Activated CD8-positive, alpha-beta memory T cell treated with anti-CD3 and anti-CD28 coated beads for 4 hours (primary cell): ENCODE data around the gene ADAP1.
"Not testable (repeated sequence)": the region's sequence is repeated elsewhere in the genome, so short reads cannot be mapped to it uniquely, and the experiment has no call there.

Experiments
- DNase-seq, 2 donors: peaks; one replicate each; pipeline ENCODE4 v3.0.0-alpha.2; 2020; ENCODE audit warnings: low read depth in 2 of 2

Gene ADAP1

DNA sequence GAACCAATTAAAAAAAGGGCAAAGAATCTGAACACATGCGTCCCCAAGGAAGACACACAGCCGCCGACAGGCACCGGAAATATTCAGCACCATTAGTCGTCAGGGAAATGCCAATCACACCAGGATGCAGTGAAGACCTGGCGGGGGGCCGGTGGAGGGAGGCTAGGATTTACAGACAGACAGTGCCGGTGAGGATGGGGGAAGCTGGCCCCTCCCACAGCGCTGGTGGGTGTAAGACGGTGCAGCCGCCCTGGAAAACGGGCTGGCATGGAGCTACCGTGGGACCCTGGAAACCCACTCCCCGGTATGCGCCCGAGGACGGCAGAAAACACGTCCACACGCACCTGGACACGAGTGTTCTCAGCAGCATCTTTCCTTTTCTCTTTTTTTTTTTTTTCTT lies 4.8 kb upstream of the ADAP1 start:
- no peak for DNase-seq

DNA sequence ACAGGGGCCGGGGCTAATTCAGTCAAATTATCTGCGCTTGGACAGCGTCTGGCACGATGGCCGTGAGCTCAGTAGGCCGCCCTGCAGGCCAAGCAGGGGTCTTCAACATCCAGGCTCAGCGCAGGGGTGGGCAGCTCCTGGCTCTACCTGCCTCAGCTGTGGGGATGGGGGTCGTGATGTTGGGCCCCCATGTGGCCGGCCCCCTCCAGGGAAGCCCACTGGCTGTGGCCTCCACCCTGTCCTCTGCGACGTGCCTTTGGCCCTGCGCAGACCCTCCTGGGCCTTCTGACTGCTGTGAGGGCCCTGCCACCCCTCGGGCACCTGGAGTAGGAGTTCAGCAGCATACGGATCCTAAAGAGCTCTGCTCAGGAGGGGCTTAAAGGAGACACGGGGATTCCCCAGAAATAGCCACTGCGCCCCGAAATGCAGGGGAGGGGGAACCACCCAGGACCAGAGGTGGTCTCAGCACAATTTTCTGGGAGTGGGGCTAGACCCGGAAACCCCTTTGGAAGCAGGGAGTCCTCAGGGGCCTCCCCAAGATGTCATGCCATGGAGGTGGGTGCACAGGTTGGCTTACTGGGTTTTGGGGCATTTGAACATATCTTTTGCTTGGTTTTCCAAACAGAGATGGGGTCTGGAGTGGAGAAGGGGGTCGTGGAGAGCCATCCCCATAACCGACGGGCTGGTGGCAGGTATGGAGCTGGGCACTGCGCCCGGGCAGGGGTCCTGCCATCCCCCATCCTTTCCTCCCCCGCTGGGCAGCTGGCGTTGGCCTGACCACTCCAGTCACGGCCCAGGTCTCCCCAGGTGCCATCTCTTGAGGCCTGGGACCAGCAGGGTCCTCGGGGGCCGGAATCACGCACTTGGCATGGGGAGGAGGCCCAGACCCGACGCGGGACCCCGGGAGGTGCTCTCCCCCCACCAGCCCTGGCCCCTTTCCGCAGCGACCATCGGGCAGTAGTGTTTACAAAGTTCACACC lies 4.0 kb upstream of the ADAP1 start:
- DNase-seq = no peak

DNA sequence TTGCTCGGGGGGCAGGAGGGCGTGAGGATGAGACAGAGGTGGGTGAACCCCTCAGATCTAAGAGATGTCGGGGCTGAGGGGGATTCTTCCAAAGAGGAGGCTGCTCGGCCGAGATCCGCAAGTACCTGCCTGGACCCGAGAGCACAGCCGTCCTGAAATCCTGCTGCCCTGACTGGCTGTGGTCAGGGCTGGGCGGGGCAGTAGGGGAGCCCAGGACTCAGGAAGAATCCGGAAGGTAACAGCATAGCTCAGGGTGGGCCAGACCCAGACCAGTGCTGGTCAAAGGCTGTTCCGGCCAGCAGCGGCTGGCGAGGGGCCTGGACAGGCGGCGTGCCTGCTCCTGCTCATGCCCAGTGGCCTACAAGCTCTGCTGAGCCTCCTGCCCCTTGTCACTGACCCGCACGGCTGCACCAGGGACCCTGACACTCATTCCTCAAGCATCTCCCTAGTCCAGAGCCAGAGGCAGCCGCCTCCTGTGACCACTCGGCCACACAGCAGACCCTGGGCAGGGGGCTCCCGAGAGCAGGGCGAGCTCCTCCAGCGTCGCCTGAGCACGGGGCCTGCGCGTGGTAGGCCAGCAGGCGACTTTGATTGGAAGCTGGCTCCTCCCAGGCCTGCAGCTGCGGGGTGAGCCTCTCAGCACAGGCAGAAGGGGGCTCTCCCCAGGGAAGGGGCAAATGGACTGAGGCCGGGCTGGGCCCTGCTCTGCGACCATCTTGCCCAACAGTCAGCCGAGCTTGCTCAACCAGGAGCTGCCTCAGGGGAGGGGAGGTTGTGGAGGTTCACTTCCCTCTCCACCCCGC lies 3.1 kb upstream of the ADAP1 start:
- DNase-seq = no peak

DNA sequence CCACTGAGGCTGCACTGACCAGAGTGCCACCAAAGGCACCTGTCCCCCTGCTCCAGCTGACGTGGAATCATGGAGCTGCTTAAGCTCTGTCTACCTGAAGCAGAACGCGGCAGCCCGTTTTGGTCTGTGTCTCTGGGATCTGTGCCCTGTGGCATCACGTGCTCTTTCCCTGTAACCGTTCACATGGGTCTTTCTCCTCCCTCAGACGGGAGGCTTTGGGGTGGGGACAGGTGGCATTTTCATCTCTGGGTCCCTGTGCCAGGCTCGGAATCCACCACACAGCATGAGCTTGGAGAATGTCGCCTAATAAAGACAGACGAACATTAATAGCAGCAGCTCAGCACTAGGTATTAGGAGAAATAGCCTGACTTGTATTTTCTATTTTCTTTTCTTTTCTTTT lies 1.6 kb upstream of the ADAP1 start:
- DNase-seq = no peak

DNA sequence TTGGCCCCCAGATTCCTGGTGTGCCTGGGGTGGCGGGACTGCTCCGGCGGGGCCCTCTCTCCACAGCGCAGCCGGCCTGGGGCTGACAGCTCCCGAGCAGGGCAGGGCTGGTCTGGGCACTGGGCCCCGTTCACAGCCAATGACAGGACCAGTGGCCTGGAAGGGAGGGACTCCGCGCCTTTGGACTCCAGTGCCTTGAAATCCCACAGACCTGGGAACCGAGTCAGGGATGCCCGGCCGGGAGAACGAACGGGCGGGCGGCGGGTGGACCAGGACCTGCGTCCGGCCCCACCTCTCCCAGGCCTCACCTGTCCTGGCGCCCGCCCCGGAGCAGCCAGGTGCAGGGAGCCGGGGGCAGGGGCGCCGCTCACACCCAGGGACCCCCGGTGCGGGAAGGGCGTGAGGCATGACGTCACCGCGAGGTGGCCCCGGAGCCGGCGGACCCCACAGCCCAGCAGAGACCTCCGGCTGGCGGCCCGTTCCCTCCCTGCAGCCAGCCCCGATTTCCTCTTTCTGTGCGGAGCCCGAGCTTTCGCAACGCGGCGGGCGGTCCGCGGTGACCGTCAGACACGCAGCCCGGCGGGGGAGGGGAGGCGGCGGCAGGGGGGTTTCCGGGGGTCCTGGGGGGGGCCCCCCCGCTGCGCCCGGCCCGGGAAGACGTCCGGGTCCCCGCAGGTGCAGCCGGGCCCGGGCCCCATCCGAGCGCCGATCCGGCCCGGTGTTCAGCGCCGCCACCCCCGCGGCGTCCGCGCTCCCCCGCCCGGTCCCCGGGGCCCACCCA lies 743 bp downstream of the ADAP1 start:
- DNase-seq = no peak

DNA sequence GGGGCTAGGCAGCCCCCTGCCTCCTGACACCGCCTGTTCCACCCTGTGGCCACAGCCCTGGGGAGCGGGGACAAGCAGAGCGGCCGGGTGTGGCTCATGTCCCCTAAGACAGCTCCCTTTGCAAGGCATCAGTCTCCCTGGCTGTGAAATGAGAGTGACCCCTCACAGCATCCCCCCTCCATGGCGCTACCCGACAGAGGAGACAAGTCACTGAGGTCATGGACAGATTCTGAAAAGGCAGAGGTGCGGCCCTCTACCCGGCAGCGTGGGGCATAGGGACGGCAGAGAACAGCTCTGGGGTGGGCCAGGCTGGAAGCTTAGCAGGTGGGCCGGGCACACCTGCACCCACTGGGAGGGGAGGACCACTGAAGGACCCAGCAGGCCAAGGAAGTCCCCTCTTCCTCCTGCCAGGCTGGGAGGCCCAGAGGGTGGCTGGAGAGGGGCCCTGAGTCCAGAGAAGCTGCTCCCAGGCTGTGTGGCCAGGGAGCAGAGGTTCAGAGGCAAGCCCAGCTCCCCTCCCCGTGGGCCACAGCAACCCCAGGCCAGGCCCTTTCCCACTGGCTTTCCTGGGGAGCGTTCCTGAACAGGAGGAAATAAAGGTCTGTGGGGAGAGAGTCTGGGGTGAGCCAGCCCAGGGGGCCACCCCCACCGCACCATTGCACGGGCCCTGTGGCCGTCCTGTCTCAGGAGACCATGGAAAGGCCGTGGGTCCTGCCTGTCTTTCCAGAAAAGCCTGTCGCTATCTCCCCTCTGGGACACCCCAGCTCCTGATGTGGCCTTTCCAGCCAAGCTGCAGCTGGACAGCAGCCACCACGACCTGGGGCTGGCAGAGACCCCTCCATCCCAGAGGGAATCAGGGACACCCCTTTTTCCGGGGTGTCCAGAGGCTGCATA lies 1.7 kb downstream of the ADAP1 start:
- DNase-seq = no peak

DNA sequence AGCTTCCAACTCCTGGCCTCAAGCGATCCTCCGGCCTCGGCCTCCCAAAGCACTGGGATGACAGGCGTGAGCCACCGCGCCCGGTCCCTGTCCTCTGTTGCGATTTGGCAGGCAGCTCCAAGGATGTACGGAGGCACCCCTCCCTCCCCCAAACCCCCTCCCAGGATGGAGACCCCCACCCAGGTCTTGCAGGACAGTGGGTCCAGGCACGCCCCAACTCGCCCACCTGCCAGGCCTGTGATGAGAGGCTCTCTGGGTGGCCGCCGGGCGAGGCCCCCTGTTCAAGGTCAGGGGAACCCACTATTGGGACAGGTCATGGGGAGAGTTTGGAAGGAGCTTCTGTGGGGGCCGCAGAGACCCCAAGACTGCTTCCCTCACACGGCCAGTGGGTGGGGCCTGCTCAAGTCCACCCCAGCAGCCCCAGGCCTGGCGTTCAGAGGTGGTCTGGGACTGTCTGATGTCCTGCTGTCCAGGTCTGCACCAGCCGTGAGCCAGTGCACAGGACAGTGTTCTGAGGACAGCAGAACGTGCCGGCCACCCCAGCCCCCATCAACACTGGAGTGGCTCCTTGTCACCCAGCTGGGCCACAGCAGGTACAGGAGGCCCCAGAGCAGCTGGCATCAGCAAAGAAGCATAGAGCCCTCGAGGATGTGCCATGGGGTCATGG lies 2.5 kb downstream of the ADAP1 start:
- no peak for DNase-seq

DNA sequence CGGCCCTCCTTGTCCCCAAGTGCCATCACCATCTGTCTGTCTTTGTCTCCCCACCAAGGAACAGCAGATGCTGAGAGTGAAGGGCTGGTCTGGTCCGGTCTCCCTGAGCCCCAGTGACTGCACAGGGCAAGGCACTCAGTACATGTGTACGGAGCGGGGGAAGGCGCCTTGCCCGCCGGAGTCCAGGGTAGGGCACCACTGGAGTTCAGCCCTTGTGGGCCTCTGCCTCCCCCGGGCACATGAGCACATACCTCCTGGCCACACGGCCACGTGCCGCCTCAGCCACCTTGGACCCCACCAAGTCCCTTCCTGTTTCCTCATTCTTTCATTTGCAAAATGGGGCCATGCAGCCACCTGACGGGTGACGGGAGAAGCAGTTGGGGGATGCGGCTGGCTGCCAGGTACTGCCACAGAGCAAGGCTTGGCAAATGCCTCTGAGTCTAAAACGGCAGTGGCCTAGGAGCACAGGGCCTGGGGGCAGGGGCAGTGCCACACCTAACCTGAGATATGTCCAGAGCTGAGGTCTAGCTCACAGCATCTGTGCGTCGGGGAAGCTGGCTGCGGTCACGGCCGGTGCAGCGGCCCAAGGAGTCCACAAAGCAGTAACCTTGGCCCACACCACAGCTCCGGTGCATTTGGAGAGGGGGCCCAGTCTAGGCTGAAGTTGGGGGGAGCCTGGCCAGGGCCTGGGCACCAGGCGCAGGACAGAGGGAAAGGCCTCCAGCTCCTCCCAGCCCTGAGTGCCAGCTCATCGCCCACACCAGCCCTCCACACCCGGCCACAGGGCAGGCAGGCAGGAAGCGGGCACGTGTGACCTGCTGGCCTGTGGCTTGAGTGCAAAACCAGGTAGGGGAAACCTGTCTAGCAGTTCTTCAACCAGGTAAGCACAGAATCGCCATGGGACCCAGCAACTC lies 5.2 kb downstream of the ADAP1 start:
- DNase-seq = no peak

DNA sequence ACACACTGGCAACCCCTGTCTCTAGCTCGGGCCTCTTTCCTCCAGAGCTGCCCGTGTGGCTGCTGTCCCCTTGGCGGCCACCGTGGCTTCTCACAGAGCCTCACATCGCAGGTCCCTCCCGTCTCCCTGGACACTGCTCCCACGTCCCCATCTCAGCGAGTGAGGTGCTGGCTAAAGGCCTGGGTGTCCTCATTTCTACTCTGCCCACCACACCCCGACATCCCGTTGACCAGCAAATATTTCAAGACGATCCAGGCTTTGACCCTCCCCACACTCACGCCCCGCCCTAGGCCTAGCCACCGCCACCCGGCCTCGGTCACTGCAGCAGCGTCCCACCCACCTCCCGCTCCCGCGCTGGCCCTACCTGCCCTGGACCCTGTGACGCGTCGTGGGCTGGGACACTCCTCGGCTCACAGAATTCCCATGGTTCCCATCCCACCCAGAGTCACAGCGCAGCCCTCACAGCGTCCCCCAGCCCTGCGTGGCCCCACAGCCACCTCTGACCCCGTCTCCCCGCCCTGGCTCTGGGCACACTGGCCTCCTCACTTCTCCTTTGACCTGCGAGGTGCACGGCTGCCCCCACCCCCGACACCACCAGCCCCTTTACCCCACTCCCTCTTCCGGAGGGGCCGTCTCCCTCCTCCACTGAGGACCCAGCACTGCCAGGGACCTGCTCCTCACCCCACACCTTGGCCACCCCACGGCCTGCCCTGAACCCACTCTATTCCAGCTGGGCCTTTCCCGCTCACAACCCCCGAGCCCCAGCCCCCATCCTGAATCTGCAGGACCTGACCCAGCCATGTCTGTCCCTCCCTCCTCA lies 6.9 kb downstream of the ADAP1 start:
- DNase-seq = no peak

DNA sequence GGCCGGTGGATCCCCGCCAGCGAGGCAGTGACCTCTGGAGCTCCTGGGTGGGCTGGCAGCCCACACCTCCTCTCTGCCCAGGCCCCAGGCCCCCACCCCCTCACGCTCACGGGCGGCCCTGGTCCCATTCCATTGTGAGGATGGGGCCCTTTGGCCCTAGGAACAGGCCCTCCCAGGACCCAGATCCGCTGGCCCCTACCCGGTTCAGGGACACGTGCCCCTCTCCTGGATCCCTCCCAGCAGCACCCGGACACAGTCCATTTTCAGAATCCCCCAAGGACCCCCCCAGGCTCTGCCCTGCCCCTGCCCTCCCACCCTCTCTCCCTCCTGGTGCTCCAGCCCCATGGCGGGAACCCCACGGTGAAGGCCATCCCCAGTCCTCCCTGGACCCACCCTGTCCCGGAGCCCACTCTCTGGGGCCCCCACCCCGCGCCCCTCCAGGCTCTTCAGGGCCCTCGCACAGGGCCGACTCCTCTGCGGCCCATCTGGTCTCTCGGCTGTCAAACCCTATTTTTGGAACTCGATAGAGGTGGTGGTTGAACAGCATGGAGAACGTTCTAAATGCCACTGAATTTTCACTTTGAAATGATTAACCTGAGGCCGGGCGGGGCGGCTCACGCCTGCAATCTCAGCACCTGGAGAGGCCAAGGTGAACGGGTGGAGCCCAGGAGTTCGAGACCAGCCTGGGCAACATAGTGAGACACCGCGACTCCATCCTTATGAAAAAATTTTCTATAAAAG lies 8.1 kb downstream of the ADAP1 start:
- DNase-seq = no peak

DNA sequence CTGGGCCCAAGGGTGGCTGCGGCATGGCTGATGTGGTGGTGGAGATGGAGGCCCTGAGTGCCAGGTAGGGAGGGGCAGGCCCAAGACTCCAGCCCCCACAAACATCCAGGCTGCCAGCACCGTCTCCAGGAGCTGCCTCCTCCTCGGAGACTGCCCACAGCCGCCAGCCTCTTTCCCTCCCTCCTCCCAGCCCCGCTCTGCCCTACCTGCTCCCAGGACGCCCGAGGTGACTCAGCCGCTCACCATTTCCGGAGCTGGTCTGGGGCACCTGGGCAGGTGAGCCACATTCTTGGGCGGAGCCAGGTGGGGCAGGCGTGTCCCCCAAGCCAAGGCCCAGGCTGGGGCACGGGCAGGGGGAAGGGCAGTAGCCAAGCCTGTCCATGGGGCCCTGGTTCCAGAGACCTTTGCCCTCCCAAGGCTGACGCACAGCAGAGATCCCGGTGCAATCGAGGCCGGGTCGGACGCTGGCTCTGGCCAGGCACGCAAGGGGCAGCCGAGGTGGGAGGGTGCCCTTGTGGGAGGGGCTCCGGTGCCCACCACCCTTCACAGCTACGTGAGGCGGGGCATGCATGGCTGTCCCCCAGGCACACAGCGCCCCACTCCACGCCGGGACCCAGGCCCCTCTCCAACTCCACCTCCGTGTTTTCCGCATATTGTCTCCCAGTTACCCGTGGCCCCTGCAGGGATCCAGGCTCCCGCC lies 8.8 kb downstream of the ADAP1 start:
- DNase-seq = no peak

DNA sequence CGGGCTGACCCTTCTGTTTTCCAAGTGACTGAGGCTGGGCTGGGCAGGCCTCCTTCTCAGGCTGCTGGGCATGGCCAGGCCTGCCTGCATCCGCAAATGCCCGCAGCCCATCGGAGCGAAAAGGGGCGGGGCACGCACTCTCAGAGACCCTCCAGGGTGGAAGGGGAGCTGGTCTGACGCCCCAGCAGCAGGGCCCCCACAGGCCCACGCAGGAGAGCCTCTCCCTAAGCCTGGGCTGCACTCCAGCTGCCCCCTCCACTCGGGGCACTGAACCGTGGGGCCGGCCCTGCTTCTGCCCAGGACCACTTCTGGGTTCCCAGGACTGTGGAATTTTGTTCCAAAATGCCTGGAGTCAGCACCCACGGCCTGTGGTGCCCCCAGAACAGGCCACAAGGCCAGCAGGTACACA lies 9.3 kb downstream of the ADAP1 start:
- DNase-seq = no peak

DNA sequence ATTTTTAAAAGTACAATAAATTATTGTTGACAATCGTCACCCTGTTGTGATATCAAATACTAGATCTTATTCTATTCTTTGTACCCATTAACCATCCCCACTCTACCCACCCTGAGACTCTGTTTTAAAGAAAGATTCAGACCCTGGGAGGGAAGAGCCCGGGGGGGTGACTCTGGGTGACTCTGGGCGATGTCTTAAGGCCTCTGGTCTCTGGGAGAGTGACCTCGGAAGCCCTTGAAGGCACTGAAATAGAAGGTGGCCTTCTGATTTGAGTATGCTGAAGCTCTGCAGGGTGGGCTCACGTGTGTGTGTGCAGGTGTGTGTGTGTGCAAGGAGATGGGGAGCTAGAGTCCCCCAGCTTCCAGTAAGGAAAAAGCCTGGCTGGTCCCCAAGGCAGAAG lies 9.7 kb downstream of the ADAP1 start:
- DNase-seq = no peak

DNA sequence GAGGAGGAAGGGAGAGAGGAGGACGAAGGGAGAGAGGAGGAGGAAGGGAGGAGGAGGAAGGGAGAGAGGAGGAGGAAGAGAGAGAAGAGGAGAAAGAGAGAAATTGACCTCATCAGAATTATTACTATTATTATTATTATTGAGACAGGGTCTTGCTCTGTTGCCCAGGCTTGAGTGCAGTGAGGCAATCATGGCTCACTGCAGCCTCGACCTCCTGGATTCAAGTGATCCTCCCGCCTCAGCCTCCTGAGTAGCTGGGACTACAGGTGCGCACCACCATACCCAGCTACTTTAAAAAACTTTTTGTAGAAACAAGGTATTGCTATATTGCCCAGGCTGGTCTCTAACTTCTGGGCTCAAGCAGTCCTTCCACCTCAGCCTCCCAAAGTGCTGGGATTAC lies 10.7 kb downstream of the ADAP1 start:
- not testable (repeated sequence) for DNase-seq

DNA sequence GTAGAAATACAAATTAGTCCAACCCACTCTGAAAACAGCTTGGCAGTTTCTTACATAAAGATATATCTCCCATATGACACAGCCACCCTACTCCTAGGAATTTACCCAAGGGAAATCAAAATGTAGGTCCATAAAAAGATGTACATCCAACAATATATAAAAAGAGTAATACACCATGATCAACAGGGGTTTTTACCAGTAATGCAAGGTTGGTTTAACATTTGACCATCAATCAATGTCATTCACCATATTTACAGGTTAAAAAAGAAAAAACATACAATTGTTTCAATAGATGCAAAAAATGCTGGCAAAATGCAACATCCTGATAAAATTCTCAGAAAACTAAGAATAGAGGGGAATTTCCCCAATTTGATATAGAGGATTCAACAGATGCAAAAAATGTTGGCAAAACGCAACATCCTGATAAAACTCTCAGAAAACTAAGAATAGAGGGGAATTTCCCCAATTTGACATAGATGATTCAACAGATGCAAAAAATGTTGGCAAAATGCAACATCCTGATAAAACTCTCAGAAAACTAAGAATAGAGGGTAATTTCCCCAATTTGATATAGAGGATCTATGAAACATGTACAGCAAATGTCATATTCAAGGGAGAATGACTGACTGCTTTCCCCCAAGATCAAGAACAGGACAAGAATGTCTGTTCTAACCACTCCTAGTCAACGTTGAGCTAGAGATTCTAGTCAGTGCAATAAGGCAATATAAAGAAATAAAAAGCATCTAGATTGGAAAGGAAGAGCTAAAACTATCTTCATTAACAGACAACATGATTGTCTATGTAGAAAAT lies 13.7 kb downstream of the ADAP1 start:
- no peak for DNase-seq

DNA sequence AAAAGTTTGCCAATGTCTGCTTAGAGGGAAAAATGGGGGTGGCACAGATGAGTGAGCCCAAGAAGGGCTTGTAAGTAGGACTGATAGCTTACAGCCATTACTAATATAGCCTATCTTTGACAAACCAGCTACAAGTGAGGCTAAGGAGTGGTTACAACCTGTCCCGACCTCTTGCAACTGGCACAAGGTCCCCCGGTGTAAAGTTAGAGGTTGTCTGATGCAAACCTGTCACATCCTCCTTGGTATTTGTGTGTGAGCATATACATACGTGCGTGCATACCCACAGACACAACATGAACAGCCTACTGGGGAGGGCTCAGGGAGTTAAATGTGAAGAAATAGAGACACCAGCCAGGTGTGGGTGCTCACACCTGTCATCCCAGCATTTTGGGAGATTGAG lies 14.6 kb downstream of the ADAP1 start:
- DNase-seq = no peak
